K562 (cell line): ENCODE results near the gene HS3ST3B1. TPM values are rescaled to one million over a fixed set of nuclear protein-coding genes. Genes with fewer than 3 reads are reported as not detected.

Experiments used
- FIP1L1 ChIP-seq: fragments of 200-400 bp; formaldehyde crosslinking; IDR thresholded peaks from 2 replicates; pipeline ENCODE4 v1.6.1; 2018; ENCODE audit warnings: mild to moderate bottlenecking, low read depth, low read length; ENCODE audit not compliant: poor library complexity, severe bottlenecking
- HDAC6 ChIP-seq: IDR thresholded peaks from 2 replicates; pipeline ENCODE4 v1.6.1; 2012; ENCODE audit warnings: low read depth, mild to moderate bottlenecking, control low read depth, inconsistent platforms, low read length, moderate library complexity
- MTA3 ChIP-seq: fragments of 450-650 bp; formaldehyde crosslinking; IDR thresholded peaks from 2 replicates; pipeline ENCODE4 v1.6.1; 2017; ENCODE audit warnings: mild to moderate bottlenecking, borderline replicate concordance
- NCOA6 ChIP-seq: fragments of 450-650 bp; IDR thresholded peaks from 2 replicates; pipeline ENCODE4 v1.6.1; 2017; ENCODE audit warnings: mild to moderate bottlenecking
- PHF20 ChIP-seq: fragments of 450-650 bp; IDR thresholded peaks from 2 replicates; pipeline ENCODE4 v1.6.1; 2018; ENCODE audit not compliant: partially characterized antibody
- RBFOX2 ChIP-seq: fragments of 200-400 bp; formaldehyde crosslinking; IDR thresholded peaks from 2 replicates; pipeline ENCODE4 v1.6.1; 2017; ENCODE audit warnings: low read depth, mild to moderate bottlenecking, low read length, moderate library complexity
- TGIF2 ChIP-seq: sonication (generic); formaldehyde crosslinking; IDR thresholded peaks from 2 replicates; pipeline ENCODE4 v1.8.1; 2022; ENCODE audit warnings: mild to moderate bottlenecking, missing genetic modification reagents, moderate library complexity
- WHSC1 ChIP-seq: IDR thresholded peaks from one replicate; pipeline ENCODE4 v1.6.1; 2012; ENCODE audit warnings: low read length, control low read depth, inconsistent platforms
- YBX1 ChIP-seq: fragments of 450-650 bp; IDR thresholded peaks from 2 replicates; pipeline ENCODE4 v1.7.1; 2016; ENCODE audit warnings: mild to moderate bottlenecking
- YY1 ChIP-seq, 3 experiments: IDR thresholded peaks; 2 replicates each; pipeline ENCODE4 v1.6.1; 2011; ENCODE audit warnings: low read length in 2 of 3, mild to moderate bottlenecking in 2 of 3, moderate library complexity in 2 of 3, borderline replicate concordance in 1 of 3, control low read depth in 1 of 3, low read depth in 1 of 3; ENCODE audit not compliant: insufficient read depth in 3 of 3, insufficient replicate concordance in 2 of 3, control insufficient read depth in 1 of 3, insufficient read length in 1 of 3; ENCODE audit errors: extremely low read depth in 1 of 3
- ZNF124 ChIP-seq: sonication (generic); formaldehyde crosslinking; IDR thresholded peaks from 2 replicates; pipeline ENCODE4 v1.8.1; 2022; ENCODE audit warnings: missing genetic modification reagents
- ZNF197 ChIP-seq: fragments of 200-800 bp; sonication (Bioruptor generic); IDR thresholded peaks from 2 replicates; pipeline ENCODE4 v1.6.1; 2016; ENCODE audit warnings: low read depth, missing genetic modification characterization, missing compliant biosample characterization
- polyA plus RNA-seq, 8 experiments: library from polyadenylated mRNA; depleted of rRNA in 4 of 8; stranded (reverse) in 5 of 8; unstranded in 3 of 8; fragments of >200 nt; fragmentation: Nextera tagmentation in 2 of 8; fragmentation: Illumina TruSeq in 1 of 8; extraction: Ambion mirVana in 2 of 8; extraction: Trizol in 1 of 8; gene quantifications; 2 replicates each; pipeline versions ENCODE4 v1.2.1 to v1.2.3, GENCODE V29; 2011 to 2014; ENCODE audit warnings: inconsistent platforms in 1 of 8, missing spikeins in 1 of 8
- total RNA-seq, 7 experiments: library from RNA; depleted of rRNA in 6 of 7; stranded (reverse); fragments of >200 nt in 6 of 7; fragmentation: Illumina TruSeq in 2 of 7; extraction: Trizol in 2 of 7; gene quantifications; 2 replicates each; pipeline versions ENCODE4 v1.2.1 to v1.2.3, GENCODE V29; 2011 to 2021; ENCODE audit warnings: low replicate concordance in 1 of 7
- TF ChIP-seq, protein P1 (sequence below), 2 experiments: fragments of 450-650 bp; formaldehyde crosslinking in 1 of 2; IDR thresholded peaks; 2 replicates each; pipeline versions ENCODE4 v1.4.0 to v1.6.1; 2014 to 2020; ENCODE audit warnings: mild to moderate bottlenecking in 2 of 2, borderline replicate concordance in 1 of 2, low read depth in 1 of 2
- TF ChIP-seq, protein P2 (sequence below): sonication (generic); formaldehyde crosslinking; IDR thresholded peaks from 2 replicates; pipeline ENCODE4 v1.9.0; 2022; ENCODE audit warnings: mild to moderate bottlenecking, missing genetic modification reagents
- TF ChIP-seq, protein P3 (sequence below): fragments of 450-650 bp; formaldehyde crosslinking; IDR thresholded peaks from 2 replicates; pipeline ENCODE4 v1.4.0; 2020; ENCODE audit warnings: mild to moderate bottlenecking, moderate library complexity
- TF ChIP-seq, protein P4 (sequence below): fragments of 450-650 bp; IDR thresholded peaks from 2 replicates; pipeline ENCODE4 v1.6.1; 2016

The HS3ST3B1 gene
- total and polyA plus RNA-seq, 9 of the 15 experiments (the other 6 are each of a cell fraction or from before 2014, with no cell fraction given): 1.9 to 12.9 (median 3.7) TPM

DNA sequence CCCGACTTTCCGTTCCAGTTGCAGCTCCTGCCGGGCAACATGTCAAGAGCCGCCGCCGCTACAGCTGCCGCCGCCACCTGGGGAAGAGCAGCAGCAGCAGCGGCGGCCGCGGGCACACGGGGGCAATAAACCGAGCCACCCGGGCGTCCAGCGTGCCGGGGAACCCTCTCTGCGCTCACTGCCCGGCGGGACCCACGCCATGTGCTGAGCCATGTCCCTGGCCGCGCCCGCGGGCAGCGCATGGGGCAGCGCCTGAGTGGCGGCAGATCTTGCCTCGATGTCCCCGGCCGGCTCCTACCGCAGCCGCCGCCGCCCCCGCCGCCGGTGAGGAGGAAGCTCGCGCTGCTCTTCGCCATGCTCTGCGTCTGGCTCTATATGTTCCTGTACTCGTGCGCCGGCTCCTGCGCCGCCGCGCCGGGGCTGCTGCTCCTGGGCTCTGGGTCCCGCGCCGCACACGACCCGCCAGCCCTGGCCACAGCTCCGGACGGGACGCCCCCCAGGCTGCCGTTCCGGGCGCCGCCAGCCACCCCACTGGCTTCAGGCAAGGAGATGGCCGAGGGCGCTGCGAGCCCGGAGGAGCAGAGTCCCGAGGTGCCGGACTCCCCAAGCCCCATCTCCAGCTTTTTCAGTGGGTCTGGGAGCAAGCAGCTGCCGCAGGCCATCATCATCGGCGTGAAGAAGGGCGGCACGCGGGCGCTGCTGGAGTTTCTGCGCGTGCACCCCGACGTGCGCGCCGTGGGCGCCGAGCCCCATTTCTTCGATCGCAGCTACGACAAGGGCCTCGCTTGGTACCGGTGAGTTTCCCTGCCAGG lies 604 bp downstream of the HS3ST3B1 start (continued):
- TF ChIP-seq, protein P1, sequence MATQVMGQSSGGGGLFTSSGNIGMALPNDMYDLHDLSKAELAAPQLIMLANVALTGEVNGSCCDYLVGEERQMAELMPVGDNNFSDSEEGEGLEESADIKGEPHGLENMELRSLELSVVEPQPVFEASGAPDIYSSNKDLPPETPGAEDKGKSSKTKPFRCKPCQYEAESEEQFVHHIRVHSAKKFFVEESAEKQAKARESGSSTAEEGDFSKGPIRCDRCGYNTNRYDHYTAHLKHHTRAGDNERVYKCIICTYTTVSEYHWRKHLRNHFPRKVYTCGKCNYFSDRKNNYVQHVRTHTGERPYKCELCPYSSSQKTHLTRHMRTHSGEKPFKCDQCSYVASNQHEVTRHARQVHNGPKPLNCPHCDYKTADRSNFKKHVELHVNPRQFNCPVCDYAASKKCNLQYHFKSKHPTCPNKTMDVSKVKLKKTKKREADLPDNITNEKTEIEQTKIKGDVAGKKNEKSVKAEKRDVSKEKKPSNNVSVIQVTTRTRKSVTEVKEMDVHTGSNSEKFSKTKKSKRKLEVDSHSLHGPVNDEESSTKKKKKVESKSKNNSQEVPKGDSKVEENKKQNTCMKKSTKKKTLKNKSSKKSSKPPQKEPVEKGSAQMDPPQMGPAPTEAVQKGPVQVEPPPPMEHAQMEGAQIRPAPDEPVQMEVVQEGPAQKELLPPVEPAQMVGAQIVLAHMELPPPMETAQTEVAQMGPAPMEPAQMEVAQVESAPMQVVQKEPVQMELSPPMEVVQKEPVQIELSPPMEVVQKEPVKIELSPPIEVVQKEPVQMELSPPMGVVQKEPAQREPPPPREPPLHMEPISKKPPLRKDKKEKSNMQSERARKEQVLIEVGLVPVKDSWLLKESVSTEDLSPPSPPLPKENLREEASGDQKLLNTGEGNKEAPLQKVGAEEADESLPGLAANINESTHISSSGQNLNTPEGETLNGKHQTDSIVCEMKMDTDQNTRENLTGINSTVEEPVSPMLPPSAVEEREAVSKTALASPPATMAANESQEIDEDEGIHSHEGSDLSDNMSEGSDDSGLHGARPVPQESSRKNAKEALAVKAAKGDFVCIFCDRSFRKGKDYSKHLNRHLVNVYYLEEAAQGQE (IDR thresholded peaks at IDR 0.05; ENCODE audit: borderline replicate concordance): no peak
- TF ChIP-seq, protein P1 (CRISPR knock-in tag; IDR thresholded peaks at IDR 0.05; ENCODE audit: low read depth): 0 out of 2 replicates have a peak, but pooled peaks have one; percentile 22
- TF ChIP-seq, protein P2, sequence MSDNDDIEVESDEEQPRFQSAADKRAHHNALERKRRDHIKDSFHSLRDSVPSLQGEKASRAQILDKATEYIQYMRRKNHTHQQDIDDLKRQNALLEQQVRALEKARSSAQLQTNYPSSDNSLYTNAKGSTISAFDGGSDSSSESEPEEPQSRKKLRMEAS (CRISPR knock-in tag): peak; percentile 52; the same call in 1 of the 2 replicates
- TF ChIP-seq PHF20: no peak
- no peak for TF ChIP-seq YY1 (IDR thresholded peaks at IDR 0.05; ENCODE audit: borderline replicate concordance in 1 of 3, control insufficient read depth in 1 of 3, extremely low read depth in 1 of 3, insufficient read depth in 3 of 3, insufficient read length in 1 of 3, insufficient replicate concordance in 2 of 3, low read depth in 1 of 3, low read length in 2 of 3)
- peak; percentile 77 for TF ChIP-seq RBFOX2
- no peak for TF ChIP-seq TGIF2
- TF ChIP-seq YBX1: no peak
- no peak for TF ChIP-seq ZNF197 (CRISPR knock-in tag)
- peak; percentile 38; the same call in 1 of the 2 replicates for TF ChIP-seq NCOA6
- TF ChIP-seq, protein P3, sequence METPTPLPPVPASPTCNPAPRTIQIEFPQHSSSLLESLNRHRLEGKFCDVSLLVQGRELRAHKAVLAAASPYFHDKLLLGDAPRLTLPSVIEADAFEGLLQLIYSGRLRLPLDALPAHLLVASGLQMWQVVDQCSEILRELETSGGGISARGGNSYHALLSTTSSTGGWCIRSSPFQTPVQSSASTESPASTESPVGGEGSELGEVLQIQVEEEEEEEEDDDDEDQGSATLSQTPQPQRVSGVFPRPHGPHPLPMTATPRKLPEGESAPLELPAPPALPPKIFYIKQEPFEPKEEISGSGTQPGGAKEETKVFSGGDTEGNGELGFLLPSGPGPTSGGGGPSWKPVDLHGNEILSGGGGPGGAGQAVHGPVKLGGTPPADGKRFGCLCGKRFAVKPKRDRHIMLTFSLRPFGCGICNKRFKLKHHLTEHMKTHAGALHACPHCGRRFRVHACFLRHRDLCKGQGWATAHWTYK (CRISPR knock-in tag): no peak
- TF ChIP-seq MTA3: no peak
- TF ChIP-seq ZNF124 (CRISPR knock-in tag): 0 out of 2 replicates have a peak, but pooled peaks have one; percentile 71
- TF ChIP-seq HDAC6: no peak
- TF ChIP-seq, protein P4, sequence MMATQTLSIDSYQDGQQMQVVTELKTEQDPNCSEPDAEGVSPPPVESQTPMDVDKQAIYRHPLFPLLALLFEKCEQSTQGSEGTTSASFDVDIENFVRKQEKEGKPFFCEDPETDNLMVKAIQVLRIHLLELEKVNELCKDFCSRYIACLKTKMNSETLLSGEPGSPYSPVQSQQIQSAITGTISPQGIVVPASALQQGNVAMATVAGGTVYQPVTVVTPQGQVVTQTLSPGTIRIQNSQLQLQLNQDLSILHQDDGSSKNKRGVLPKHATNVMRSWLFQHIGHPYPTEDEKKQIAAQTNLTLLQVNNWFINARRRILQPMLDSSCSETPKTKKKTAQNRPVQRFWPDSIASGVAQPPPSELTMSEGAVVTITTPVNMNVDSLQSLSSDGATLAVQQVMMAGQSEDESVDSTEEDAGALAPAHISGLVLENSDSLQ: no peak
- TF ChIP-seq WHSC1: no peak
- TF ChIP-seq FIP1L1: peak; percentile 58
